AML-193 (cell line): ENCODE results near the gene SPACDR.

ENCODE experiments used
- DNase-seq, 2 experiments: peaks; one replicate each; lab custom pipeline; 2025; lab: John Stamatoyannopoulos, UW

SPACDR gene

DNA sequence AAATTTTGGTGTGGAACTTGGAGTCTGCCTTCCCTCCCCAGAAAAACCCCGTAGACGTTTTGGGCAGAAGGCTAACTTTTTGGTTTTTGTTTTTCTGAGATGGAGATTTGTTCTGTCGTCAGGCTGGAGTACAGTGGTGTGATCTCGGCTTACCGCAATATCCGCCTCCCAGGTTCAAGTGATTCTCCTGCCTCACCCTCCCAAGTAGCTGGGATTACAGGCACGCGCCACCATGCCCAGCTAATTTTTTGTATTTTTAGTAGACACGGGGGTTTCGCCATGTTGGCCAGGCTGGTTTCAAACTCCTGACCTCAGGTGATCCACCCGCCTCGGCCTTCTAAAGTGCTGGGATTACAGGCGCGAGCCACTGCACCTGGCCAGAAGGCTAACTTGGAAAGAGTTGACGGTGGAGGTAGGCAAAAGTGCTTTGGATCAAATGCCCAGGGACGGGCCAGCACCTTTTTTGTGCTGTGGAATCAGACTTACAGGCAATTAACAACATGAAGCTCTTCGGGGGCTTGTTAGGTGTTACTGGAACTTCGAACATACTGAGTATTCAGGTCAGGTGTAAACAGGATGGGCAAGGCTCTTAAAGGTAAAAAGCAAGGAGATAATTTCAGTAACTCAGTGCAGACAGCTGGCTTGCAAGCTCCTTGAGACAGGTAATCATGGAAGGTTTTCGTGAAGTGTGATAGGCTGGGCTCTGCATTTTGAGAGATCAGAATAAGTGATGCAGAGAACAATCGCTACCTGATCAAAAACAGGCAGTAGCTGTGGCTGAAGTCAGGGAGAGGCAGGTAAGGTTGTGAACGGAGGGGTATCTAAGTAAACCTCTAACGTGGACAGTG lies 29.5 kb downstream of the SPACDR start:
- DNase-seq, result no peak

DNA sequence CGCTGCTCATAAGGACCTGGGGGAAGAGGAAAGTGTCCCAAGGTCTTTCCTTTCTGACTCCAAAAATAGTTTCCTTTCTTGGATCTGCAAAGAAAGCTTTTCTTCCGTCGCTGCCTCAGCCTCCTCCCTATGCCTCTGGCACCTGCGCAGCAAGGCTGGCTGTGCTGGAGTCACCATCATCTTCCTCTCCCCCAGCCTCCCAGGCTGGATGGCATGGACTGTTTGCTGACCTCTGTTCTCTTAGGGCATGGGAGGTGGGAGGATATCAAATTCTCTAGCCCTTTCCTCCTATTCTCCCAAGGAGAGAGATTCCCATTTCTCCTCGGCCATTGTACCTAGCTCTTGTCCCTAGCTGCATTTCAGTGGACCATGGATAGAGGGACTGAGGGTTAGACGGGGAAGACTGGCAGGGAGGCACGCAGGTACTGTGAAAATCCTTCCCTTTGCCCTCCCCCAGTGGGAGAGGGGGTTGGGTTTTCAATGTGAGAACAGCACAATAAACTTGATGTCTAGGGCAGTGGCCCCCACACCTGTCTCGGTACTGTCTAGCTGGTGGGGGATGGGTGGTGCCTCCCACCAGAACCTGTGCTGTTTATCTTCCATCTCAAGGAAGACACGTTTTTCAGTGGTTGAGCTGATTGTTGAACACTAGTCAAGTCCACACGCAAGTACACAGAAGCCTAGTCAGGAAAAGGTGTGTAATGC lies 30.3 kb downstream of the SPACDR start:
- no peak for DNase-seq

DNA sequence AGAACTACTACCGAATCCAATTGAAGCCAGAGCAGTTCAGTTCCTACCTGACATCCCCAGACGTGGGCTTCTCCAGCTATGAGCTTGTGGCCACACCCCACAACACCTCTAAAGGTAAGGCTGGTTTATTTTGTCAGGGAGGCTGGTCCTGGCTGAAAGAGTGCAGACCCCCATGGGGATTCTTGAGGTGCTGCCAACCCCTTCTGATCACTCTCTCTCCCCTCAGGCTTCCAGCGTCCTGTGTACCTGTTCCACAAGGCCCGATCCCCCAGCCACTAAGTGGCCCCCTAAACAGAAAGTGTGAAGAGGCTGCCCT lies 30.8 kb downstream of the SPACDR start:
- DNase-seq, result no peak

DNA sequence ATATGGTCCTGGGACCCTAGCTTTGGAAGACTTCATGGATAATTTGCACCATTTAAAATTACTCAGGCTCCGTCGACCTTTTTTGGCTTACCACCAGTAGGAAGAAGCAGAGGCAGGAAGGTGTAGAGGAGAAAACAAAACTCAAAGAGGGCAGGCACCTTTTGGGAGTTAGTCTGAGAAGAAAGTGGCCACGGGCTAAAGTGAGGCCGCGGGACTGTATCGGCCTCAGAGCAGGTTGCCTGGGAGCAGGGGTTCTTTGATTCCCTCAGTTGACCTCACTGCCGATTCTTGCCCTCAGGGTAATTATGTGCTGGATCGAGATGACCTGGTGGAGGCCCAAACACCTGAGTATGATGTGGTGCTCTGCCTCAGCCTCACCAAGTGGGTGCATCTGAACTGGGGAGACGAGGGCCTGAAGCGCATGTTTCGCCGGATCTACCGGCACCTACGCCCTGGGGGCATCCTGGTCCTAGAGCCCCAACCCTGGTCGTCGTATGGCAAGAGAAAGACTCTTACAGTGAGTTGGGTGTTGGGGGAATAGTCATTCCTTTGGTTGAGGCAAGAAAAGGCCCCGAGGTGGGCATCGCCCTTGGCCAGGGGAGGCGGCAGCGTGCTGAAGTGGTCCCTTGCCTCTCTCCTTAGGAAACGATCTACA lies 31.3 kb downstream of the SPACDR start:
- DNase-seq, result no peak

DNA sequence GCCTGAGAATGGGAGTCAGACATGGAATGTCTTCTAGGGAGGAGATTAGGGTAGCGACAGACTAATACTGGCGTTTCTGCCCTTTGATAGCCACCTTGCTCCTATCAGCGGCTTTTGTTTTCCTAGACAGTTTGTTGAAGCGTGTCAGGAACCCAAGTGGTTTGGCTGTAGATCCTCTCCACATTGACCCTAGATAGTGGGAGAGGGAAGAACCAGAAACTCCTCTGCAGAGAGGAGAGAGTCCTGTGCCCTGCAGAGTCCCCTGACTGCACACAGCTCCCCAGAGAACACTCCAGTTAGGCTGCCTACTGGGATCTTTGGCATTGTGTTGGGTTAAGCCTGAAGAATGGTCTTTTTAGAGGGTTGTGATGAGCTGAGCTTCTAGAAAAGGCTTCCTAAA lies 32.0 kb downstream of the SPACDR start:
- no peak for DNase-seq

DNA sequence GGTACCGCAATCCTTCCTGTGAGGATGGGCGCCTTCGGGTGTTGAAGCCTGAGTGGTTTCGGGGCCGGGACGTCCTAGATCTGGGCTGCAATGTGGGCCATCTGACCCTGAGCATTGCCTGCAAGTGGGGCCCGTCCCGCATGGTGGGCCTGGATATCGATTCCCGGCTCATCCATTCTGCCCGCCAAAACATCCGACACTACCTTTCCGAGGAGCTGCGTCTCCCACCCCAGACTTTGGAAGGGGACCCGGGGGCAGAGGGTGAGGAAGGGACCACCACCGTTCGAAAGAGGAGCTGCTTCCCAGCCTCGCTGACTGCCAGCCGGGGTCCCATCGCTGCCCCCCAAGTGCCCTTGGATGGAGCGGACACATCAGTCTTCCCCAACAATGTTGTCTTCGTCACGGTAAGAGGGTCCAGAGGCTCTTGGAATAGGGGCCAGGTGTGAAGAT lies 32.7 kb downstream of the SPACDR start:
- DNase-seq, result no peak

DNA sequence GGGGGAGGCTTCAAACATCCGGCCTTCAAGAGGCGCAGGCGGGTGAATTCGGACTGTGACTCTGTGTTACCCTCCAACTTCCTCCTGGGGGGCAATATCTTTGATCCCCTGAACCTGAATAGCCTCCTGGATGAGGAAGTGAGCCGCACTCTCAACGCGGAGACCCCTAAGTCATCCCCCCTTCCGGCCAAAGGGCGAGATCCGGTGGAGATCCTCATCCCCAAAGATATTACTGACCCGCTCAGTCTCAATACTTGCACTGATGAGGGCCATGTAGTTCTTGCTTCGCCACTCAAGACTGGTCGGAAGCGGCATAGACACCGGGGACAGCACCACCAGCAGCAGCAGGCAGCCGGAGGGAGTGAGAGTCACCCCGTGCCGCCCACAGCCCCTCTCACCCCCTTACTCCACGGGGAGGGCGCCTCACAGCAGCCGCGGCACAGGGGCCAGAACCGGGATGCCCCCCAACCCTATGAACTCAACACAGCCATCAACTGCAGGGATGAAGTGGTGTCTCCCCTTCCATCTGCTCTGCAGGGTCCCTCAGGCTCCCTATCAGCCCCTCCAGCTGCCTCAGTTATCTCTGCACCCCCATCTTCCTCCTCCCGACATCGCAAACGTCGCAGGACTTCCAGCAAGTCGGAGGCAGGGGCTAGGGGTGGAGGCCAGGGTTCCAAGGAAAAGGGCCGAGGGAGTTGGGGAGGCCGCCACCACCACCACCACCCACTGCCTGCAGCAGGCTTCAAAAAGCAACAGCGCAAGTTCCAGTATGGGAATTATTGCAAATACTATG lies 33.4 kb downstream of the SPACDR start:
- no peak for DNase-seq

DNA sequence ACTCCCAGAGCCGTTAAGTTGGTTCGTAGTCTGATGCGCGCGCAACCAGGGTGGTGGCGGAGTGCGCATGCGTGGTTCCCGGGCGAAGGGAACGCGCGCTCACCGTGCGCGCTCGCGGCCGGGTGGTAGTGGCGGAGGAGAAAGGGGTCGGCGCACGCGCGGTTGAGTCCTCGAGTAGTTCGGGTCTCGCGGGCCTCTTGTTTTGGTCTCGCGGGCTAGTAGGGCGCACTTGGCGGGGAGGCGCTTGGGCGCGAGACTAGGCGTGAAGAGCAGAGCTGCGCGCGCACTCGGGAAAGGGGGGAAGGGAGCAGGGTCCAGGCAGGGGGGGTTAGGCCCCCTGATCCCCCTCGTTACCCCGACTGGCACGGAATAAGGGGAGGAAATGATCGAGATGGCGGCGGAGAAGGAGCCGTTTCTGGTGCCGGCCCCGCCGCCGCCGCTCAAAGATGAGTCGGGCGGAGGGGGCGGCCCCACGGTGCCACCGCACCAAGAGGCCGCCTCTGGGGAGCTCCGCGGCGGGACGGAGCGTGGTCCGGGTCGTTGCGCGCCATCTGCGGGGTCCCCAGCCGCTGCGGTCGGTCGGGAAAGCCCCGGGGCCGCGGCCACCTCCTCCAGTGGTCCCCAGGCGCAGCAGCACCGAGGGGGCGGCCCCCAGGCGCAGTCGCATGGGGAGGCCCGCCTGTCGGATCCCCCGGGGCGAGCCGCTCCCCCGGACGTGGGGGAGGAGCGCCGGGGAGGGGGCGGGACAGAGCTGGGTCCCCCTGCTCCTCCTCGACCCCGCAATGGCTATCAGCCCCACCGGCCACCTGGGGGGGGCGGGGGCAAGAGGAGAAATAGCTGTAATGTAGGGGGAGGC lies 34.2 kb downstream of the SPACDR start, which contains the start of gene MEPCE:
Gene MEPCE, plus strand, starts transcription at position 195 of the 856 bp plus-strand sequence. Its CDS starts 188 bp downstream, at position 383.
- peak; percentile 84 to 88 for DNase-seq

DNA sequence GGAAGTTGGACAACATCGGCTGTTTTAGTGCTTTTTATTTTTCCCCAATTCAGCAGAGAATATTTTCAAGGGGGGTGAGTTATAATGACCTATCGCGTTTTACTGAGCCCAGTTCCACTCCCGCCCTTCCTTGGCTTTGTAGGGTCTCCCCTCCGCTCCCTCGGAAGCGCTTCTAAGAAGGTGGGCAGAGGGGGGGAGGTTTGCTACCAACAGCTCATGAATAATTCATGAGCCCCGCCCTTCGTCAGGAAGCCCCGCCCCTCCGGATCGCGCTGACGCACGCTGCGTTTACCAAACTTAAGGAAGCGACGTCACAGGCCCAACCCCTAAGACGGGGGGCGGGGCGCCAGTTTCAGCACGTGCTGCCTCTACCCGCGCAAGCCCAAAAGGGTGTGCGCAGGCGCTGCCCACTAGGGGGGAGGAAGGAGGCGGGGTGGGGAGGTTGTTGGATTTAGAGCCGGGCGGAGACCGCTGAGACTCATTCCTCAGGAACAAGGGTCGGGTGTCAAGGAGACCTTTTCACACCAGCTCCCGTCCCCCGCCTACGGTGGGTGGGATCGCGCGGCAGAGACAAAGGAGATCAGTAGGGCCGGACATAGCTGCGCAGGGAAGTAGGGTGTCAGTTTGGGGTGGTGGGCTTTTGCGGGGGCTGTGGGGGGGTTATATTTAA lies 35.0 kb downstream of the SPACDR start:
- peak; percentile 96 to 97 for DNase-seq

DNA sequence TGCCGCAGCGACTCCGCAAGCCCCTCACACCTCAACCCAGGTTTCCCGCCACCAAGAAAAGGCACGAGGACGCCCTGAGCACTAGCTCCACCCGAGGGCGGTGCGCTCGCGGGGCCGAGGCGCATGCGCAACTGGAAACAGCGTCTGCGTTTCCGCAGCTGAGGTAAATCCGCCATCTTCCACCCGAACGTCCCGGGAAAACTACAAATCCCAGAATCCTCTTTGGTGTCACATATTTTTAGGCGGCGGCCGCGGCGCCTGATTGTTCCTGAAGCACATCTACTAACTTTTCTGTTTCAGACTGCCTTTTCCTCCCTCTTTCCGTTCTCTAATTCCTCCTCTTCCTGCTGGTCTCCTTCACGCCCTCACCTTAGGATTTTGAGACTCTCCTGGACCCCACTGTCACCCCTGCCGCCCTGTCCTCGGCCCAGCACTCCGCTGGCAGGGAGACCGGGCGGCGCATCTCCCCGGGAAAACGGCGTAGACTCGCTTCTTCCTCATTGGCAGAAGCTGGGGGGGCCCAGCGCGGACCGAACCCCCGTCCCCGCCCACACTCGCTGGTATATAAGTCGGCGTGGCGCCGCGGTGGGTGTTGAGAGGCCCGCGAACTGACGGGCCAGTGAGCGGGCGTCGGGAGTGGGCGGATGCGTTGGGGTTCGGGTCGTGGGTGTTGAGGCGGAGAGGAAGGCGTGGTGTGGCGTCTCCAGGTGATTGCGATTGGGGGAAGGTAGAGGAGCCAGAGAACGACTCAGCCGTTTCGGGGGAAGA lies 35.7 kb downstream of the SPACDR start, which contains the start of gene ZCWPW1:
Gene ZCWPW1, minus strand, starts transcription at position 505 of the 768 bp plus-strand sequence. CDS start 8,054 bp downstream, outside the sequence.
- DNase-seq, result peak; percentile 82 to 85

DNA sequence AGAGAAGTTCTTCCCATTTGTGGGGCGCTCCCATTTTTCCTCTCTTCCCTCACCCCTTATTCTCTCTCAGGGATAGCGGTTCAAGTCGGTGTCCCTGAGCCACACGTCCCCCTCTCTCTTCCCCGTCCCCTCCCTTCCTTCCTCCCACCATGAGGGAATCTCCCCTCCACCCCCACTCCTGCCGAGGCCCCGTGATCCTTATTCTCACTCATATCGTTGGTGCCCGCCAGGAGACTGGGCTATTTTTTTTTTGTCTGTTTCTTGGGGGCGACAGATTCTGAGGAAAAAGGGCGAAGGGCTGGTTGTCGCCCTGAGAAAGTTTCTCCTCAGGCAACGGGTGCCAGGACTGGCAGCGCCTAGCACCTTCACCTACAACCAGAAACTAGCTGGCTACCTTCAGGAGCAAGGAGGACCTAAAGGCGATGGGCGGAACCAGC lies 36.3 kb downstream of the SPACDR start:
- DNase-seq, result no peak

DNA sequence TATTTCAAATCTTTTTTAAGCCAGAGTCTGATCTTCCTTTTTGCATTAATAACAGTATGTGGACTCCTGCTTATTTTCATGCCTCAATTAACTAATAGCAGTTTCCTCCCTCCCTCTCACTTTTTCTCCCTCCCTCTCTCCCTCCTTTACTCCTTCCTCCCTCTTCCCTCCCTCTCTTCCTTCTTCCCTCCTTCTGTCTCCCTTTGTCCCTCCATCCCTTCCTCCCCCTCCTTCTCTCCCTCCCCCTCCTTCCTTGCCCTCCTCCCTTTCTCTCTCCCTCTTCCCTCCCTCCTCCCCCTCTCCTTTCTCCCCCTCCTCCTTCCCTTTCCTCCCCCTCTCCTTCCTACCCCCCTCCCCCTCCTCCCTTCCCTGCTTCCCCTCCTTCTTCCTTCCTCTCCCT lies 37.5 kb downstream of the SPACDR start:
- DNase-seq, result no peak

DNA sequence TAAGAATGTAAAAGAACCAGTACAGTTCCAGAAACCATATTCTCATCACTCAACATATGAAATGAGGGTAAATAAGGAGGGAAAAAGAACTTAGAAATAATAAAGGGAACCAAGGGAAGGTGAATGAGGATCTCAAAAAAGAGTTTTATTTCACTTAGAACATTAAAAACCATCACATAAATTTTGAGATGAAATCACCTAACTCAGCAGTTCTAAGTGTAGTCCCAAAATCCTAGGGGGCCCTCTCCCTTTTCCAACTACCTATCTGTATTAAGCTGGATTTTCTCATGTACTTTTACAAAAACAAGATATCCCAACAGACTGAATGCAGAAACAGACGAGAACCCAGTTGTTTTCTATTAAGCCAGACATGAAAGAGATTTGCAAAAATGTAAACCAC lies 38.7 kb downstream of the SPACDR start:
- no peak for DNase-seq

DNA sequence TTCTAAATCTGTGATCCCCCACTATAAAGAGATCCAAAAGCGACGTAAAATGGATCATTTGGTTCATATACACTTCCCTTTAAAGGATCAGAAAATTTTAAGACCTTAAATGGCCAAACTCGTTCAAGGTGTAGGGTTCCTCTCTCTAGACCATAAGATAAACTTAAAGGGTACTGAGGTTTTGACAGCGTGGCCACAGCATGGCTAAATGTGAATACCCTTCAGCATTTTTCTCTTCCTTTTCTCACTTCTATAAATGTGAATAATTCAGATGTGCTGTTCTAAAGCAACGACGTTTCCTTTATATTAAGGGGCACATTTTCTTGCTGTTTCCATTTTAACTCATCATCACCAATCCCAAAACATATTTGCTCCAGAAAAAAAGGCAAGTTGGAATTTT lies 40.7 kb downstream of the SPACDR start:
- DNase-seq, result no peak

DNA sequence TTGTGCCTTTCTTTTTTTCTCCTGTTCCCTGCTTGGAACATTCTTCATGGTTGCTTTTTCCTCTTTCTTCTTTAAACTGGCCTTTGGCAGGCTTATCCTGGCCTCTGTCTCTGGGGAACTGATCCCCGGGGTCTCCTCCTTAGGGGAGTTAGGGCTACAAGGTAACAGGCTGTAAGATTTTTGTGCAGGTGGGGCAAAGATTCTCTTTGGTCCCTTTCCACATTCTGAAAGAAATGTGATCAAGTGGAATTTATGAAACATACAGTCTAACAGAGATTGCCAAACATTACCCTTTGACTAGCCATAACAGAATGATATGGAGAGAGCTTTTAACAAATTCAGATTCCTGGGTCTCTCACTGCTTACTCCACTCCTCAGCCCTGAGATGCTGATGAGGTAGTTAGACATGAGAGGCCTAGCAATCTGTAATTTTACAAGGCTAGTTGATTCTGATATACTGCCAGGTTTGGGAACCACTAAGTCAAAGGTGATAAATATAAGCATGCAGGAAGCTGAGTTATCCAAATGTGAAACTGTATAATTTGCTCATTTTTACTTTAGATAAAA lies 44.3 kb downstream of the SPACDR start:
- DNase-seq, result no peak

DNA sequence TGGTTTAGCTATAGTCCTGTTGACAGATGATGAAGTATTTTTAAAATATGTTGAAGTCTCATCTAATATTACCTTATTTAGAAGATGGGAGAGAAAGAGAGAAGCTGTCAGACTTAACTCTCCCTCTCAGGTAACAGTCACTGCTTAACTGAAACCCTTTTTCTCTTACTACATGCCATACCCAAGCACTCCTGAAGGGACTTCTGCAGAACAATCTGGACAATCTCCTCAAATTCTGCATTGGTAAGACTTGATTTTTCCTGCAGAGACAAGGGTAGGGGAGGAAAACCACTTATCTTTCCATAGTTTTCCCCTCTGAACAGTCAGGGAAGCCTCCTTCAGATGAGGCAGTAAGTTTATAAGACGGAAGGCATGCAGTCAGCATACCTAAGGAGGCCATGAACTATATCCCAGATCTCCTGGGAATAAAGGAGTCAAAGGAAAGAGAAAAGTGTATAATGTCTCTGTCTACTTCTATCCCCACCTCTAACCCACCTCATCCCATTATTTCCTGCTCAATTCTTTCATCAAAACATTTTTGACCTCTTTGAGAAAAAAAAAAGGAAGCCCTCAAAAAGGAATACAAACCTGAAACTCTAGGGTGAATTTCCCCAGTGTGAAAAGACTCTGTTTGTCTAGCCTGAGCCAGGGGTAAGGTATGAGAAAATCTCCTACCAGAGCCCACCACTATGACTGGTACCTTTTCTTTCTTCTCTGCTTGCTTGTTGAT lies 45.0 kb downstream of the SPACDR start:
- DNase-seq, result peak in 1 of 2 experiments; percentile 14

DNA sequence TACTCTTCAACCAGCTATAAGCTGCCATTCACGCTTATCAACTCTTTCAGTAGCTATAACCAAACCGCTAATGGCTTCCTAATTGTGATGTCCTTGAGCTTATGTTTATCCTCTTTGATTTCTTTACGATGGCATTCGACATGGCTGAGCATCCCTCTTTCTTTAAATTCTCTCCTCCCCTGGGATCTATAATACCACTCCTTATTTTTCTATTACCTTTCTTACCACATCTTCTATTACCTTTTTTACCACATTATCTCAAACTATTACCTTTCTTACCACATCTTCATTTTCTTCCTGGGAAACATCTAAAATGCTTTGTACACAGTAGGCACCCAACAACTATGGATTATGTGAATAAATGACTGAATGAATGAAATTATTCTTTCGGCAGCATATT lies 48.6 kb downstream of the SPACDR start:
- no peak for DNase-seq

DNA sequence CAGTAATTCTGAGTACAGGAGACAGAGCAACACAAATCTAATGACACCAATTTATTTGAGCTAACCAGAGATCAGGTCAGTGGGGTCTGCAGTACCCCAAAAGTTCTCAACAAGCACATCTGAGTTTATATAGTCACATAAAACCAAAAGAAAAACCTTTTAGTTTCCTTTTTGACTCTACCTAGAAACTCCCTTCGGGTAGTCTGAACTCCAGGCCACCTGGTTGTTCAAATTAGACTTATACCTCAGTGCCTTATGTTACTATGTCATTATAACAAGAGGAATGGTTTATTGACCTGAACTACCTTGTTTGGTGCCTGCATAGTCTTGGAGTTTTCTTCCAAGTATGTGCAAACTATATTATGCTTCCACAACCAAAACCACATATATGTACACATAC lies 50.2 kb downstream of the SPACDR start:
- no peak for DNase-seq
